Stimulated activated naive CD4-positive, alpha-beta T cell treated with Interleukin-2 at 50 U/mL for 16 hours (primary cell): ENCODE data around the gene SOX1.

Experiments
- DNase-seq: peaks from one replicate; lab custom pipeline; 2025; lab: John Stamatoyannopoulos, UW

Gene SOX1

DNA sequence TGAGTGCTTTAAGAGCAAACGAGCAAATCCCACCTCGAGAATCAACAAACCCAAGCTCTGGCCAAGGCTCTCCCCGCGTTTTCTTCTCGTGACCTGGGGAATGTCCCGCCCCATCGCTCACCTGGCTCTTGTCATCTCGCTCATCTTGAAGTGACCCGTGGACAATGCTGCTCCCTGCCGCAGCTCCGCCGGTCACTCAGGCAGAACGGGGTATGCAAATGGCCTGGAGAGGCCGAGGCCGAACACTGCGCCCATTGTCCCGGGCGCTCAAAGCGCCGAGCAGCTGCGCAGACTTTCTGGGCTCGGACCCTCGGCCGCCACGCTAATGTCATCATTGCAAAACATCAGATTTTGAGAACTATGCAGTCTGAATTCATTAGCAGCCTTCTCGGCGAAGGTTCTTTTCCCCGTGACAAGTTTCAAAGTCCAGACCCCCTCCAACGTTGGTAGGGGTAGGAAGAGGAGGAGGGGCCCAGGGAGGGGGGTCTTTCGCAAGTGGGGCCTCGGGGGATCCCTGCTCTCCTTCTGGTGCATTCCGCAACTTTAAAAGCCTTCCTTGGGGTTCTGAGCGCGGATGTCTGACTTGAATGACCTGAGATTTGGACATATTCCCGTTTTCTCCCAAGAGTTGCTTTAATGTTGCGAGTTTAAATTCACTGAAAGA lies 39.7 kb downstream of the SOX1 start:
- DNase-seq, result no peak

DNA sequence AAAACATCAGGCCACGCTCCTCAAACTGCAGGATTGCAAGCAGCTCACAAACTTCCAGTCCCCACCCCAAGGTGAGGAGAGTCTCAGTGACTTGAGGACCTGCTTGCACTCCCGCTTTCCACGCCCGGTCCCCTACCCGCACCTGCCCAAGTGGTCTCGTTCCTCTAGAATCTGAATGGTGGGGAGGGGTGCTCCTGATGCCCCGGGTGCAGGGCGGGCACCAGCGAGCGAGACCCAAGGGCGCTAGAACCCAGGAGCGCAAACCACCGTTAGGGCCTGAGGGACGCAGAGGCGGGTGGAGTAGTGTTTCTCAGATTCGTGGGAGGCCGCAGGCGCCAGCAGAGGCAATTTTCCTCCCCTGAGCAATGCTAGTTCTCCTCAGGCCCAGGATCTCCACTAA lies 40.3 kb downstream of the SOX1 start:
- DNase-seq, result no peak

GRCh38 chr13:112110479-112110878 lies 43.5 kb downstream of the SOX1 start:
- no peak for DNase-seq

DNA sequence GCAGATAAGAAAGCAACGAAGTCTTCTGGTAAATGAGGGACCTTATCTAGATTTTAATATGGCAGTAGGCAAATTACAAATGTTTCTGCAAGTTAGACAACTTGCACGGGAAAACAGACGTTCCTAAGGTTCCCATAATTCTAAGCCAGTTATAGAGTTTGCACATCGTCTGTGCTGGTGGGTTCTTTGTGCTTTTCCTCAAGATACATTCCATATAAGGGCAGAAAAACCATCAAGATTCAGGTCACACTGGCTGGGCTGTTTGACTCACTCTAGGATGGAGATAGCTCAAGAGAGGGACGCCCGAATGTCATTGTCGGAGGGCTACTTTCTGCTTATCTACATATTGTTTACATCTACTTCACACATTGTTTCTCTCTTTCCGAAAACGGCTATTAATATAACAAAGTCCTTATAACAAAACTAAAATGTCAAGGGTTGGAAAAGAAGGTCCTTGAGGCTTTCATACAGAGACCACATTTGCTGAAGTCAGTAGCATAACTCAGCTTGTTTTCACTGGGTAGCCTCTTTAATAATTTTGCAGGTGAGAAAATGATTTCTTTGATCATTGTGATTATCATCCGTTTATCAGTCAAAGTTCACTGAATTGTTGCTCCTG lies 44.4 kb downstream of the SOX1 start:
- no peak for DNase-seq

DNA sequence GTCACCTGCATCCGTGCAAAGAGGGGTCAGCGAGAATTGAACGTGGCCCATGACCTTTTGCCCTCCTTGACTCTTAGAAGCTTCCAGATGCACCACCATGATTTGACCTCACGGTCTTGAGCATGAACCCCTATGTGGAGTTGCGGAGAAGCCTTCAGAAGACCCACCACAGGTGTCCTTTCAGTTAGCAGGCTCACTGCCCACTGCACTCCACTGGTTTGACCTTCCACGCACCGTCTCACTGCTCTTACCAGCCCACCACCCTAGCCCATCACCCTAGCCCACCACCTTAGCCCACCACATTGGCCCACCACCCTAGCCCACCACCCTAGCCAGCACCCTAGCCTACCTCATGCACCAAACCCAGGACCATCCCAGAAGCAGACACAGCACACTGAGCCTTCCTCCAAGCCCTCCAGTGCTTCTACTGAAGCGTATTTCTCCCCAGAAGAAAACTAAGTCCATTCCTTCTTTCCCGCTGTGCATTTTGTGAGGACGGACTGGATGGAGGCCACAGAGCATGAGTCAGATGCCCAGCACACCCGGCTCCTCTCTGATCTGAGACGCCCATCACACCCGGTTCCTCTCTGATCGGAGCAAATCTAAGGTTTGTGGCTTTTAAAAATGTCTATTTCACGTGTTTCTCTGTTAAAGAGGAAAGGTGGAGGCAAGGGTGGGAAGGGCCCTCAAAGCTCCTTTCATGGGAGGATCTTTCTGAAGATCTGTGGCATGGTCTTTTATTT lies 45.8 kb downstream of the SOX1 start:
- no peak for DNase-seq

DNA sequence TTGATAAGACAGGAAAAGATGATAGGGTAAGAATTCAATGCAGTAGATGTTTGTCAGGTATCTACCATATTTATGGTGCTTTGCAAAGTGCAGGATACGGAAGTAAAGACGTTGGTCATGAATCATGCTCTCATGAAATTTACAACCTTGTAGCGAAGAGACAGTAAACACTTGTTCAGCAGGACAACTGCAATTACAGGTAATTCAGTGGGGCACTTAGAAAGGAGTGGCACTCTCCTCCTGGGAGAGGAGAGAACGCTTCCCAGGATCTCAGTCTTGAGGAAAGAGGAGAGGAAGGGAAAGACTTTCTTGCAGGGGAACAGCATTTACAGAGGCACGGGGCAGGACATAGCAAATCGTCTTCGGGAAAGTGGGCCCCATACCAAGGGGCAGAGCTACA lies 46.4 kb downstream of the SOX1 start:
- no peak for DNase-seq

DNA sequence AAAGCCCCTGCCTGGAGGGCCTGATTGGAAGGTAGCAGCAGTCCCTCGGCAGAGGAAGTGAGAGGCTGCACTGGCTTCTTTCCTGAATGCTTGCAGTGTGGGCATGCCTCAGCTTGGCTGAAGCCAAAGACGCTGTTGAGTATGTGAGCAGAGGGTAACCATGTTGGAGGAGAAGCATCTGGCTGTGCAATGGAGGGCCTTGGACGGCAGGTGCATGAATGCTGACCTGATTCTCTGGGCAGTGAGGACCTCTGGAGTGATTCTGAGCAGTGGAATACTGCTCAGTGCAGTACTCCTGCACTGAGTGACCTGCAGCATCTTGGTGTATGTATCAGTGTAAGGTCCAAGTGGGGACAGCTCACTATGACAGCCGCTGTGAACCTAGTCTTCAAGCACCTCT lies 46.9 kb downstream of the SOX1 start:
- DNase-seq, result no peak

- DNase-seq, result no peak
Measured at GRCh38 chr13:112114391-112114790, 47.4 kb downstream of the SOX1 start.

DNA sequence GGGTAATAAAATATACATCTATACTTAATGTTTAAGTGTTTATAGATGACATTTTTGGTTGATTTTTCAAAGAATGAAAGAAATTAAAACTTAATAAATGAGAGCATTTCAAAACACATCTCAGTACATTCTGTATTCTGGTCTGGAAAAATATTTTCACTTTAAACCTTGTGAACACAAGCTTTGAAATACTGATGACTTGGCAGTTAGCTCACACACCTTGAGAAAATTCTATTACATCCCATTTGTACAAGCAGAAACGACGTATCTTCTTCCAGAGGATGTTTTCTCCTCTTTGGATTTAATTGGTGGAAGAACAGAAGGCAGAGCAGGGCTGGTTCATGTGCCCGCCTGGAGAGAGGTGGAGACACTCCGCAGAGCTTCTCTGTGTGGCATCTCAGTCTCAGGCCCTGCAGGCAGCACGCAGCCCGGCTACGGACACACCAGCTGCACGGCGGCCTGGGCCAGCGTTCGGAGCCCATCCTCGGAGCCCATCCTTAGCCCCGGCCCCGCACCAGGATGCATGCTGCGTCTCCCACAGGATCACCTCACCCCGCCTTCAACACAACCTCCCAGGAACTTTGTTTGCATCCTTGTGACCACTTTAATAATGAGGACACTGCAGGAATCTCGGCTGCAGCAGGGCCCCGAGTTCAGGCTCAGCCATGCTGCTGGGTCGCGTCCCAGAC lies 48.6 kb downstream of the SOX1 start:
- DNase-seq, result no peak

DNA sequence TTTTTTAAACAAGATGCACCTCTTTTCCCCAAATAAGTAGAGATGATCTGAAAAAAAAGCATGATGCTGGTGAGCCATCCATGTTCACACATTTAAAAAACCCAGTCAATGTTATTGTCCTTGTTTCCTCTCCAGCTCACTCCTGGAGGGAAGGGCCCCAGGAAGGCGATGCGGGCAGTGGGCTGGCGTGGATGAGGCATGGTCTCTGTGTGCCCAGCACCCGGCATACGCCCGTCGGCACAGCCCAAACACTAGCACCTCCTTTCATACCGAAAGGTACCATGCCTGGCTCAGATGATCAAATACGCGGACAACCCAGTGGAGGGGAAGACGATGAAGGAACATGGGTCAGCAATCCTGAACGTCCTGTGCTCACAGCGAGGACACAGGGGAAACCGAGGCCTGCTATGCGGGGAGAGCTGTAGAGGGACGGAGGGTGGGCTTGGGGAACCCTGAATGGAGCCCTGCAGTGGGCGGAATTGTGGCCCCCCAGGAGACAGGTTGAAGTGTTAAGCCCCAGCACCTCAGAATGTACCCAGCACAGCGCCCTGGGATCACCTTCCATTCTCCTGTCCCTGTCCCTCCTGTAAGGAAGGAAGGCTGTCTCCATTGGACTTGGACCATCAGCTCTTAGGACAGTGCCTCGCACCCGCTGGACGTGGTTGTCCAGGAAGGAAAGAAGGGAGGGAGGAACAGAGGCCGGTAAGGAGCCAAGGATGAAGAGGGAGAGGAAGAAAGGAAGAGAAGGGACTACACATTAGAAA lies 49.4 kb downstream of the SOX1 start:
- no peak for DNase-seq

DNA sequence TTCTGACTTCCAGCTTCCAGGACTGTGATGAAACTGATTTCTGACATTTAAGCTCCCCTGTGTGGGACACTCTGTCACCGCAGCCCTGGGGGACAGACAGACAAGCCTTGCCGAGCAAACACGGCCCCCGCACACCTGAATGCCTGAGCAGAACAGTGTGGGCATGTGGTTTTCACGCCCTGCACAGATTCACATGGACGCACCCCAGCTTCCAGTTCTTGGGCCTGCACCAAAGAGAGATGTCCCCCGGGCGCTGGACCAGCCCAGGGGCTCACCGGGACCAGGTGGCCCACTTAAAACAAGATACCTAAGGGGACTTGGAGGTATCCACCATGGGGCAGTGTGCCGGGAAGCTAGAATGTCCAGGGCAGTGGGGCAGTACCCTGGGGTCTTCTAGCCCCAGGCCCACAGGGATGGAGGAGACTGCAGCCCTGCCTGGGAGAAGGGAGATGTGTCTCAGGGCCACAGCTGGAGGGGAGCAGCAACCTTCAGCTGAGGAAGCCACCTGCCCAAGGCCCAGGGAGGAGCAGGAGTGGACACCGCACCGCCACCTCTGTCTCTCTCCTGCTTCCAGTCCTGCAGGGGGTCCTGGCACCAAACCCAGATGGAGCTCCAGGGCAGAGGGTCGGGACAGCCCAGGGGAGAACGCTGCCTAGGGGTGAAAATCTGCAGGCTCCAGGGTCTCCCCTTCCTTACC lies 50.5 kb downstream of the SOX1 start:
- DNase-seq, result no peak

DNA sequence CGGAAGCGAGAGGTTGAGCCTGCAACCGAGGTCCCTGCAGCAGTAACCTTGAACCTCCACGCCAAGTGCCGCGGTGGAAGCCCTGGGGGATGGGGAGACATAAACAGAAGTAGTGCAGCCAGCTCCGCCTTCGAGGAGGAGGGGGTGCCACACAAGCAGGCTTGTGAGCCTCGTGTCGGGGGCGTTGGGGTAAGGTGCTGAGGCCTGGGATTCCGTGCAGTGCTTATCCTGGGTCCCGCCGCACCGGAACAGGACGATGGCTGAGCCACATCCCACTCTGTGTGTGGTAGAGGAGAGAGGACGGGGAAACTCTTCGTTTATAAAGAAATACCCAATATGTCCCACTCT lies 51.0 kb downstream of the SOX1 start:
- no peak for DNase-seq

DNA sequence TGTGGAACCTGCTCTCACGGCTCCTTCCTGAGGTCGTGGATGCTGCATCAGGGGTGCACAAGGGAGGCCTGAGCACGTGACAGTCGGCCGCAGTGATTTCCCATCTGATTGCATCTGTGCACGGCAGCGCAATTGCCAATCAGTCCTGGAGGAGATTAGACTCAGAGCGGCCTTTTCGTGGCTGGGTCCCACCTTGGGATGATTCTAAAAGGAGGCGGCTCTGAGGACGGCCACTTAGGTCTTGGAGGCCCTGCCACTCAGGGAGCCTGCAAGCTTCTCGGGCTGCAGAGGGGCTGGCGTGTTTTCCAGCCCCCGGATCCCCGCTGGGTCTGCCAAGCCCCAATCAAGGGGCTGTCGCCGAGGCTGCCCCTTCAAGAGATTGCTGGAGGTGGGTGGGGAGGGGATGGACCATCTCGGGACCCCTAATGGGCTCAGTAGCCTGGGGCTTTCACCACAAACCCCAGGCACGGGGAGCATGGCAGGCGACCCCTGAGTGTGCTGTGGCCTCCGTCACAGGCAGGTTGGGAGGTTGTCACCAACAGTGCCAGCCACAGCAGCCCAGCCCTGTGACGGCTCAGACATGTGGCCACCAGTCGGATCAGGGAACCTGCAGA lies 51.6 kb downstream of the SOX1 start:
- DNase-seq, result no peak

DNA sequence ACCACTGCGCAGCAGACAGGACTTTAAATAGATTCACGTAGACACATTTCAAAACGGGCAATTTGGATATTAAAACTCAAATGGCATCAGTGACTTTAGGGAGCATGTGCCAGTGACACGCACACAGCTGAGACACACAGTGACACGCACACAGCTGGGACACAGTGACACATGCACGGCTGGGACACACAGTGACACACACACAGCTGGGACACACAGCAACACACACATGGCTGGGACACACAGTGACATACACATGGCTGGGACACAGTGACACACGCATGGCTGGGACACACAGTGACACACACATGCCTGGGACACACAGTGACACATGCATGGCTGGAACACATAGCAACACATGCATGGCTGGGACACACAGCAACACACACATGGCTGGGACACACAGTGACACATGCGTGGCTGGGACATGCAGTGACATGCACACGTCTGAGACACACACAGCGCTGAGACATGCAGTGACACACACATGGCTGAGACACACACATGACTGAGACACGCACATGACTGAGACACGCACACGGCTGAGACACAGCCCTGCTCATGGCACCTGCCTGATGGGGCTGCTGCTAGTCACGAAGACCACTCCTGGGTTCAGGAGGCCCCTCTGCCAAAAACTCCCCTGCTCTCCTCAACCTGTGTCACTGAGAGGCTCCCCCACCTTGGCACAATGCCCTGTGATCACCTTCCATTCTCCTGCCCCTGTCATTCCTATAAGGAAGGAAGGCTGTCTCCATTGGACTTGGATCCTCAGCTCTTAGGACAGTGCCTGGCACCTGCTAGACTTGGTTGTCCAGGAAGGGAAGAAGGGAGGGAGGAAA lies 52.5 kb downstream of the SOX1 start:
- DNase-seq, result no peak

DNA sequence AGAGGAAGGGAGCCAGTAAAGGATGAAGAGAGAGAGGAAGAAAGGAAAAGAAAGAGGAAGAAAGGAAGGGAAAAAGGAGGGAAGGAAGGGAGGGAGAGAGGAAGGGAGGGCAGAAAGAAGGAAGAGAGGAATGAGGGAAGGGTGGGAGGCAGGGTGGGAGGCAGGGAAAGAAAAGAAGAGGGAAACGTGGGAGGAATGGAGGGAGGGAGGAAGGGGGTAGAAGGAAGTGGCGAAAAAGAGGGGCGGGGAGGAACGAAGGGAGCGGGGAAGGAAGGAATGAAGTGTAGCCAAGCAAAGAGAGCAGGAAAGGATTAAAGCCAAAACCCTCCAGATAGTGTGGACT lies 53.1 kb downstream of the SOX1 start:
- no peak for DNase-seq
